ENCODE data around the gene FRMPD3.
A peak's percentile ranks its signal among the peaks of the same experiment; 100 is the strongest.

Gene FRMPD3

DNA sequence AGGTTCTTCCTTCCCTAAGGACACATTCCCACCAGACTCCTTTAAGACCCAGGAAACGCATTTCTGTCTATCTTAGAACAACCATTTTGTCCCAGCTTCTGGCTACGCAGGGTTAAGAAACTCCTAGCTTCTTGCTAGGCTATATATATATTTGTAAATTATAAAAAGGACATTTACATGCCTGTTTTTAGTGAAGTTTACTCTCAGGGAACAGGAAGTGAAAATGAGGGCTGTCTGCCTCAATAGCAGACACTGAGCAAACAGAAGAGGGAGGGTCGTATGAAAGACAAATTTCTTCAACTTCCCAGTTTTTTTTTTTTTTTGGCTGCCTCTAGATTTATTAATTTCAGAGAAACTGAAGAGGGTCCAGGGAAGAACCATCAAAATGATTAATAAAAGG lies 9.3 kb upstream of the FRMPD3 start:
- Histone ChIP-seq H3K27me3 (ENCODE audit: insufficient read depth, low read length) (no peaks in the 10 kb centered on the region), H3K4me2 (ENCODE audit: low read length) (no peak overlapping the region), H2AFZ (ENCODE audit: insufficient read depth, low read length, poor library complexity) (no peak overlapping the region), H3K36me3 (ENCODE audit: control insufficient read depth in 1 of 2, insufficient read depth in 2 of 2, low read length in 2 of 2) (no peaks in the 10 kb centered on the region), H4K12ac (ENCODE audit: low read depth, low read length) (no peak overlapping the region), H4K8ac (ENCODE audit: low read depth, low read length) (no peak overlapping the region), H2BK12ac (ENCODE audit: low read length) (no peak overlapping the region), H3K4me3 (ENCODE audit: low read depth, low read length) (no peak overlapping the region), H3K79me2 (ENCODE audit: control insufficient read depth, insufficient read depth, low read length, poor library complexity) (no peaks in the 10 kb centered on the region), H2BK5ac (ENCODE audit: low read depth, low read length, poor library complexity) (no peak overlapping the region), H2BK120ac (ENCODE audit: insufficient read depth, low read length, poor library complexity) (no peak overlapping the region), H3K4ac (ENCODE audit: low read depth, low read length) (no peak overlapping the region), H3K4me1 (ENCODE audit: control insufficient read depth in 1 of 2, insufficient read depth in 2 of 2, low read length in 2 of 2) (peaks cover 3 to 4% of the 10 kb centered on the region in 2 experiments), H3K79me1 (ENCODE audit: low read length) (no peaks in the 10 kb centered on the region), H3K14ac (ENCODE audit: low read length) (no peak overlapping the region), H3K18ac (ENCODE audit: low read length) (no peak overlapping the region), H4K91ac (ENCODE audit: low read depth, low read length) (no peak overlapping the region), H2AK5ac (ENCODE audit: low read length) (no peak overlapping the region), H3K9me3 (ENCODE audit: insufficient read depth, low read depth, low read length) (no peaks in the 10 kb centered on the region), H3K23ac (ENCODE audit: low read length) (no peak overlapping the region), H3K9ac (ENCODE audit: low read length) (no peak overlapping the region), H3K27ac (ENCODE audit: low read depth, low read length) (no peak overlapping the region)
- no peak for DNase-seq
- WGBS (ENCODE audit: extremely low coverage, insufficient coverage, insufficient read length): no CpG with 5 or more reads among the region's 3 CpGs

DNA sequence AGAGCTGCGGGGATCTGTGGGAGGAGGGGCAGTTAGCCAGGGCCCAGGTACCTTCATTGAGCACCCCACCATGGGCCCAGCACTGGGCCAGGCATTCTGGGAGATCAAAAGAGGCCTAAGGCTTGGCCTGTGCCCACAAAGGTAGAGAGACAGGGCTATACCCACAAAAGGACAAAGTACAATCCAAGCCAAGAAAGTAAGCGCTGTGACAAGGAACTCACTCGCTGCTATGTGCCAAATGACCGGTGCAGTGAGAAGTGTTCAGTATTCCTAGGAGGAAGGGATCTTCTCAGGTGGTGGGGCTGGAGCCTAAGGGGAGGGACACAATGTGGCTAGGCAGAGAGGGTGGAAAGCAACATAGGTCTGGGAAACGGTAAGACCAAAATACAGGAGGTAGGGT lies 8.8 kb upstream of the FRMPD3 start:
- Histone ChIP-seq H2BK5ac (ENCODE audit: low read depth, low read length, poor library complexity) (no peak overlapping the region), H3K4me1 (ENCODE audit: control insufficient read depth in 1 of 2, insufficient read depth in 2 of 2, low read length in 2 of 2) (peaks cover 3 to 4% of the 10 kb centered on the region in 2 experiments), H3K9ac (ENCODE audit: low read length) (no peak overlapping the region), H3K23ac (ENCODE audit: low read length) (no peak overlapping the region), H2BK120ac (ENCODE audit: insufficient read depth, low read length, poor library complexity) (no peak overlapping the region), H3K18ac (ENCODE audit: low read length) (no peak overlapping the region), H3K14ac (ENCODE audit: low read length) (no peak overlapping the region), H3K79me1 (ENCODE audit: low read length) (no peaks in the 10 kb centered on the region), H3K79me2 (ENCODE audit: control insufficient read depth, insufficient read depth, low read length, poor library complexity) (no peaks in the 10 kb centered on the region), H4K8ac (ENCODE audit: low read depth, low read length) (no peak overlapping the region), H3K36me3 (ENCODE audit: control insufficient read depth in 1 of 2, insufficient read depth in 2 of 2, low read length in 2 of 2) (no peaks in the 10 kb centered on the region), H3K27me3 (ENCODE audit: insufficient read depth, low read length) (no peaks in the 10 kb centered on the region), H3K4me2 (ENCODE audit: low read length) (no peak overlapping the region), H2AK5ac (ENCODE audit: low read length) (no peak overlapping the region), H3K9me3 (ENCODE audit: insufficient read depth, low read depth, low read length) (no peaks in the 10 kb centered on the region), H3K27ac (ENCODE audit: low read depth, low read length) (no peak overlapping the region), H3K4ac (ENCODE audit: low read depth, low read length) (no peak overlapping the region), H4K91ac (ENCODE audit: low read depth, low read length) (no peak overlapping the region), H4K12ac (ENCODE audit: low read depth, low read length) (no peak overlapping the region), H2BK12ac (ENCODE audit: low read length) (no peak overlapping the region), H3K4me3 (ENCODE audit: low read depth, low read length) (no peak overlapping the region), H2AFZ (ENCODE audit: insufficient read depth, low read length, poor library complexity) (no peak overlapping the region)
- no CpG with 5 or more reads among the region's 5 CpGs for WGBS (ENCODE audit: extremely low coverage, insufficient coverage, insufficient read length)
- DNase-seq: no peak

DNA sequence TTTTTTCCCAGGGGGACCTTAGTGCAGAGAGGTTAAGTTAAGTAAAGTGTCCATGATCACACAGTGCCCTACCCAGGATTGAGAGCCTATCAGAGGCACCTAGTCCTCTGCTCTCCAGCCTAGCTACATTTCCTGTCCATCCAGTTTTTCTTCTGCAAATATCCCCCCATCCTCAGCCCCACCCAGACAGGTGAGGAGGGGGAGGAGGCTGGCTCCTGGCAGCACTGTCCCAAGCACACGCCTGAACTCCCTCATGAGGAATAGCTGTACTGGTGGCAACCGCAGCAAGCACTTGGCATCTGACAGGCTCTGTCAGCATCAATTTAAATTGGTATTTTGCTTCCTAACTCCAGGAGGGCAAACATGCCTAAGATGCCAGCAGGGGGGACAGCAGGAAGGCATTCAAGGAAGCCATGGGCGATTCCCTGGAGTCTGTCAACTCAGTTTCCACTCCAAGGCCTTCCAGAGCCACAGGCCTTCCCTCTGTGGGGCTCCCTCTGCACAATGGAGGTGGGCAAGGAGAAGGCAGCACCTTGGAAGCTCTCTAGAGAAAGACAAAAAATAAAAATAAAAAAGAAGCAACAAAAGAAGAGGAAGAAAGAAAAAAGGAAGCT lies 6.4 kb upstream of the FRMPD3 start:
- H3K9me3 ChIP-seq (ENCODE audit: insufficient read depth, low read depth, low read length): no peaks in the 10 kb centered on the region
- no peak overlapping the region for H2AK5ac ChIP-seq (ENCODE audit: low read length)
- no peak overlapping the region for H4K91ac ChIP-seq (ENCODE audit: low read depth, low read length)
- H2BK5ac ChIP-seq (ENCODE audit: low read depth, low read length, poor library complexity): no peak overlapping the region
- no CpG with 5 or more reads among the region's 3 CpGs for WGBS (ENCODE audit: extremely low coverage, insufficient coverage, insufficient read length)
- H3K14ac ChIP-seq (ENCODE audit: low read length): no peak overlapping the region
- H3K4me1 ChIP-seq (ENCODE audit: control insufficient read depth in 1 of 2, insufficient read depth in 2 of 2, low read length in 2 of 2): peaks cover 3 to 4% of the 10 kb centered on the region in 2 experiments
- no peak overlapping the region for H4K8ac ChIP-seq (ENCODE audit: low read depth, low read length)
- no peaks in the 10 kb centered on the region for H3K79me2 ChIP-seq (ENCODE audit: control insufficient read depth, insufficient read depth, low read length, poor library complexity)
- no peak overlapping the region for H3K4me3 ChIP-seq (ENCODE audit: low read depth, low read length)
- H3K27ac ChIP-seq (ENCODE audit: low read depth, low read length): no peak overlapping the region
- H3K9ac ChIP-seq (ENCODE audit: low read length): no peak overlapping the region
- H3K27me3 ChIP-seq (ENCODE audit: insufficient read depth, low read length): no peaks in the 10 kb centered on the region
- no peak overlapping the region for H3K4me2 ChIP-seq (ENCODE audit: low read length)
- no peaks in the 10 kb centered on the region for H3K36me3 ChIP-seq (ENCODE audit: control insufficient read depth in 1 of 2, insufficient read depth in 2 of 2, low read length in 2 of 2)
- DNase-seq: peak in 1 of 2 donors; percentile 4
- H3K4ac ChIP-seq (ENCODE audit: low read depth, low read length): no peak overlapping the region
- H3K18ac ChIP-seq (ENCODE audit: low read length): no peak overlapping the region
- H2AFZ ChIP-seq (ENCODE audit: insufficient read depth, low read length, poor library complexity): no peak overlapping the region
- no peak overlapping the region for H4K12ac ChIP-seq (ENCODE audit: low read depth, low read length)
- H2BK12ac ChIP-seq (ENCODE audit: low read length): no peak overlapping the region
- no peaks in the 10 kb centered on the region for H3K79me1 ChIP-seq (ENCODE audit: low read length)
- H2BK120ac ChIP-seq (ENCODE audit: insufficient read depth, low read length, poor library complexity): no peak overlapping the region
- no peak overlapping the region for H3K23ac ChIP-seq (ENCODE audit: low read length)

DNA sequence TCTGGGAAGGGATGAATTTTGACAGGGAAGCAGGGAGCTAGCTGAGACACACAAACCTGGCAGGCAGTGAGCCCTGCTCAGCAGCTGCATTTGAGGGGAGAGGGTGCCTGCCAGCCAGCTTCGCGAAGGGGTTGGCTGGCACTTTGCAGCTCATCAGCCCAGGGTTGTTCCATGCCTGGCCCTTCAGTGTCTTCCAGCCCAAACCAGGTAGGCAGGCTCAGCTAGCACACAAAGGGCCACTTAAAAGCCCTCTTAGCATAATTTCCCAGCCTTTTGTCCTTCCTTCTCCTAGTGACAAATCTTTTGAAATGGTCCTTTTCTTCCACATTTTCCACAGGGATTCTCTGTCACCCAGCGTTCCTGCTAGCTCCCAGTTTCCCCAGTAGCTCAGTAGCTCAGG lies 4.3 kb upstream of the FRMPD3 start:
- Histone ChIP-seq H3K27ac (ENCODE audit: low read depth, low read length) (no peak overlapping the region), H4K8ac (ENCODE audit: low read depth, low read length) (no peak overlapping the region), H3K18ac (ENCODE audit: low read length) (no peak overlapping the region), H3K79me1 (ENCODE audit: low read length) (no peaks in the 10 kb centered on the region), H2BK5ac (ENCODE audit: low read depth, low read length, poor library complexity) (no peak overlapping the region), H4K91ac (ENCODE audit: low read depth, low read length) (no peak overlapping the region), H2BK12ac (ENCODE audit: low read length) (no peak overlapping the region), H3K4me3 (ENCODE audit: low read depth, low read length) (no peak overlapping the region), H2AK5ac (ENCODE audit: low read length) (no peak overlapping the region), H3K4ac (ENCODE audit: low read depth, low read length) (no peak overlapping the region), H3K27me3 (ENCODE audit: insufficient read depth, low read length) (peaks cover 15% of the 10 kb centered on the region), H3K14ac (ENCODE audit: low read length) (no peak overlapping the region), H3K4me1 (ENCODE audit: control insufficient read depth in 1 of 2, insufficient read depth in 2 of 2, low read length in 2 of 2) (peaks cover 3 to 7% of the 10 kb centered on the region in 2 experiments), H3K9me3 (ENCODE audit: insufficient read depth, low read depth, low read length) (no peaks in the 10 kb centered on the region), H3K79me2 (ENCODE audit: control insufficient read depth, insufficient read depth, low read length, poor library complexity) (no peaks in the 10 kb centered on the region), H3K36me3 (ENCODE audit: control insufficient read depth in 1 of 2, insufficient read depth in 2 of 2, low read length in 2 of 2) (no peaks in the 10 kb centered on the region), H2AFZ (ENCODE audit: insufficient read depth, low read length, poor library complexity) (no peak overlapping the region), H3K9ac (ENCODE audit: low read length) (no peak overlapping the region), H2BK120ac (ENCODE audit: insufficient read depth, low read length, poor library complexity) (no peak overlapping the region), H3K4me2 (ENCODE audit: low read length) (no peak overlapping the region), H3K23ac (ENCODE audit: low read length) (no peak overlapping the region), H4K12ac (ENCODE audit: low read depth, low read length) (no peak overlapping the region)
- DNase-seq: no peak
- WGBS (ENCODE audit: extremely low coverage, insufficient coverage, insufficient read length): no CpG with 5 or more reads among the region's 3 CpGs
